ENCODE measurements around the gene C13orf46. TPM values are rescaled to one million over a fixed set of nuclear protein-coding genes. Genes with fewer than 3 reads are reported as not detected.

Gene C13orf46
- total RNA-seq, 2 experiments from 2014 or later: 4.0 to 4.9 TPM

GRCh38 chr13:113934576-113934975 is 39.3 kb downstream of the C13orf46 start:
- H3K36me3 Mint-ChIP-seq: no peaks in the 10 kb centered on the region
- no peak for ATAC-seq (ENCODE audit: low read depth)
- POLR2A ChIA-PET: no interaction called here

GRCh38 chr13:113933901-113934300 is 40.0 kb downstream of the C13orf46 start:
- Mint-ChIP-seq H3K9me3 (no peaks in the 10 kb centered on the region), H3K27ac (no peak overlapping the region), H3K27me3 (peaks cover 22% of the 10 kb centered on the region), H3K36me3 (no peaks in the 10 kb centered on the region), H3K4me1 (peaks cover 9% of the 10 kb centered on the region), H3K4me3 (no peak overlapping the region)
- DNase-seq: no peak
- POLR2A ChIA-PET: no interaction called here
- ATAC-seq (ENCODE audit: low read depth): no peak

More at GRCh38 chr13:113934576-113934975, 39.3 kb downstream of the C13orf46 start:
- Mint-ChIP-seq H3K27me3 (peaks cover 22% of the 10 kb centered on the region), H3K4me3 (no peak overlapping the region), H3K9me3 (no peaks in the 10 kb centered on the region), H3K27ac (no peak overlapping the region), H3K4me1 (peaks cover 9% of the 10 kb centered on the region)
- DNase-seq: peak; percentile 10

GRCh38 chr13:113931841-113932459 is 41.9 kb downstream of the C13orf46 start:
- Mint-ChIP-seq H3K4me1 (peaks cover 9% of the 10 kb centered on the region), H3K27me3 (peaks cover 30% of the 10 kb centered on the region), H3K4me3 (no peak overlapping the region), H3K27ac (no peak overlapping the region), H3K36me3 (no peaks in the 10 kb centered on the region), H3K9me3 (no peaks in the 10 kb centered on the region)
- DNase-seq (peak; percentile 10), ATAC-seq (ENCODE audit: low read depth) (no peak)
- POLR2A ChIA-PET: no interaction called here

GRCh38 chr13:113930671-113931637 is 42.9 kb downstream of the C13orf46 start:
- DNase-seq (peak; percentile 42), ATAC-seq (ENCODE audit: low read depth) (peak; percentile 72)
- POLR2A ChIA-PET: no interaction called here
- H3K27me3 Mint-ChIP-seq: peaks cover 30% of the 10 kb centered on the region
- H3K4me1 Mint-ChIP-seq: peaks cover 9% of the 10 kb centered on the region
- no peaks in the 10 kb centered on the region for H3K9me3 Mint-ChIP-seq
- H3K4me3 Mint-ChIP-seq: no peak overlapping the region
- no peak overlapping the region for H3K27ac Mint-ChIP-seq
- H3K36me3 Mint-ChIP-seq: no peaks in the 10 kb centered on the region

- ATAC-seq (ENCODE audit: low read depth): no peak
- Mint-ChIP-seq H3K27ac (no peak overlapping the region), H3K4me3 (no peak overlapping the region), H3K36me3 (no peaks in the 10 kb centered on the region), H3K27me3 (peaks cover 35% of the 10 kb centered on the region), H3K4me1 (peaks cover 9% of the 10 kb centered on the region), H3K9me3 (no peaks in the 10 kb centered on the region)
- no peak for DNase-seq
- POLR2A ChIA-PET: no interaction called here
Measured at GRCh38 chr13:113929628-113930615, 44.0 kb downstream of the C13orf46 start.

GRCh38 chr13:113928685-113929627 is 44.9 kb downstream of the C13orf46 start:
- no peaks in the 10 kb centered on the region for H3K9me3 Mint-ChIP-seq
- no peak for ATAC-seq (ENCODE audit: low read depth)
- H3K36me3 Mint-ChIP-seq: no peaks in the 10 kb centered on the region
- POLR2A ChIA-PET: no interaction called here
- peaks cover 9% of the 10 kb centered on the region for H3K4me1 Mint-ChIP-seq
- DNase-seq: no peak
- H3K27me3 Mint-ChIP-seq: peaks cover 34% of the 10 kb centered on the region
- no peak overlapping the region for H3K27ac Mint-ChIP-seq
- H3K4me3 Mint-ChIP-seq: no peak overlapping the region

- Mint-ChIP-seq H3K9me3 (no peaks in the 10 kb centered on the region), H3K27ac (no peak overlapping the region), H3K4me3 (no peak overlapping the region), H3K27me3 (peaks cover 29% of the 10 kb centered on the region), H3K36me3 (no peaks in the 10 kb centered on the region), H3K4me1 (peaks cover 9% of the 10 kb centered on the region)
- POLR2A ChIA-PET: no interaction called here
- DNase-seq (no peak), ATAC-seq (ENCODE audit: low read depth) (no peak)
Measured at GRCh38 chr13:113927661-113928581, 46.0 kb downstream of the C13orf46 start.

GRCh38 chr13:113926951-113927660 is 46.8 kb downstream of the C13orf46 start:
- DNase-seq: no peak
- POLR2A ChIA-PET: no interaction called here
- H3K27me3 Mint-ChIP-seq: peaks cover 32% of the 10 kb centered on the region
- no peak overlapping the region for H3K4me3 Mint-ChIP-seq
- no peak overlapping the region for H3K27ac Mint-ChIP-seq
- no peaks in the 10 kb centered on the region for H3K9me3 Mint-ChIP-seq
- ATAC-seq (ENCODE audit: low read depth): no peak
- peaks cover 9% of the 10 kb centered on the region for H3K4me1 Mint-ChIP-seq
- no peaks in the 10 kb centered on the region for H3K36me3 Mint-ChIP-seq

GRCh38 chr13:113926301-113926761 is 47.5 kb downstream of the C13orf46 start:
- Mint-ChIP-seq H3K4me3 (no peak overlapping the region), H3K4me1 (peaks cover 4% of the 10 kb centered on the region), H3K27me3 (peaks cover 40% of the 10 kb centered on the region), H3K36me3 (no peaks in the 10 kb centered on the region), H3K27ac (no peak overlapping the region), H3K9me3 (peaks cover 7% of the 10 kb centered on the region)
- POLR2A ChIA-PET: no interaction called here
- no peak for DNase-seq
- no peak for ATAC-seq (ENCODE audit: low read depth)

- POLR2A ChIA-PET: no interaction called here
- peaks cover 43% of the 10 kb centered on the region for H3K27me3 Mint-ChIP-seq
- no peaks in the 10 kb centered on the region for H3K4me1 Mint-ChIP-seq
- peaks cover 8% of the 10 kb centered on the region for H3K9me3 Mint-ChIP-seq
- no peak for ATAC-seq (ENCODE audit: low read depth)
- no peak for DNase-seq
- no peak overlapping the region for H3K4me3 Mint-ChIP-seq
- H3K27ac Mint-ChIP-seq: no peak overlapping the region
- H3K36me3 Mint-ChIP-seq: no peaks in the 10 kb centered on the region
Measured at GRCh38 chr13:113924184-113924901, 49.5 kb downstream of the C13orf46 start.
